NCI-H1417 (cell line): ENCODE measurements around the gene CREBRF.
"Not testable (repeated sequence)": the region's sequence is repeated elsewhere in the genome, so short reads cannot be mapped to it uniquely, and the experiment has no call there.

Experiments used
- DNase-seq, 3 experiments: peaks; one replicate each; lab custom pipeline; 2025; lab: John Stamatoyannopoulos, UW

Gene CREBRF

GRCh38 chr5:173055983-173056782 is at the start of gene CREBRF:
Gene CREBRF, plus strand, starts transcription at chr5:173056352. Its CDS starts 24,424 bp downstream, at chr5:173080776.
- peak; percentile 87 to 94 (median 92) for DNase-seq

GRCh38 chr5:173010021-173010420 is 46.1 kb upstream of the CREBRF start:
- no peak for DNase-seq

GRCh38 chr5:173010547-173011464 is 45.3 kb upstream of the CREBRF start:
- DNase-seq: no peak

GRCh38 chr5:173011566-173011965 is 44.6 kb upstream of the CREBRF start:
- no peak for DNase-seq

- DNase-seq: no peak
Measured at GRCh38 chr5:173012882-173013281, 43.3 kb upstream of the CREBRF start.

GRCh38 chr5:173014671-173015070 is 41.5 kb upstream of the CREBRF start:
- no peak for DNase-seq

- DNase-seq: no peak
Measured at GRCh38 chr5:173015192-173015591, 41.0 kb upstream of the CREBRF start.

GRCh38 chr5:173015598-173016455 is 40.3 kb upstream of the CREBRF start:
- DNase-seq: no peak

- no peak for DNase-seq
Measured at GRCh38 chr5:173016598-173017046, 39.5 kb upstream of the CREBRF start.

- DNase-seq: not testable (repeated sequence)
Measured at GRCh38 chr5:173017087-173017486, 39.1 kb upstream of the CREBRF start.

GRCh38 chr5:173018358-173018757 is 37.8 kb upstream of the CREBRF start:
- DNase-seq: no peak

GRCh38 chr5:173020154-173020581 is 36.0 kb upstream of the CREBRF start:
- no peak for DNase-seq

- DNase-seq: no peak
Measured at GRCh38 chr5:173020643-173021042, 35.5 kb upstream of the CREBRF start.

- DNase-seq: no peak
Measured at GRCh38 chr5:173025651-173026050, 30.5 kb upstream of the CREBRF start.

GRCh38 chr5:173027905-173028304 is 28.2 kb upstream of the CREBRF start:
- no peak for DNase-seq

GRCh38 chr5:173028811-173029327 is 27.3 kb upstream of the CREBRF start:
- no peak for DNase-seq

GRCh38 chr5:173029499-173029921 is 26.6 kb upstream of the CREBRF start:
- DNase-seq: no peak

GRCh38 chr5:173032096-173032495 is 24.1 kb upstream of the CREBRF start:
- not testable (repeated sequence) for DNase-seq

GRCh38 chr5:173032730-173033129 is 23.4 kb upstream of the CREBRF start:
- no peak for DNase-seq

GRCh38 chr5:173033923-173034322 is 22.2 kb upstream of the CREBRF start:
- no peak for DNase-seq

GRCh38 chr5:173035904-173036707 is 20.0 kb upstream of the CREBRF start:
- no peak for DNase-seq
